Mucosa of descending colon (tissue), 3 donors: ENCODE results near the gene CADPS. TPM values are rescaled to one million over a fixed set of nuclear protein-coding genes. Genes with fewer than 3 reads are reported as not detected.

Experiments used
- ATAC-seq: fragments of 200-7000 bp; cut with Tn5 transposase; one replicate; pipeline ENCODE4 v1.9.1; 2020; ENCODE audit warnings: mild to moderate bottlenecking, moderate library complexity
- DNase-seq, 3 donors: peaks; one replicate each; pipeline ENCODE4 v3.0.0-alpha.2; 2020
- H3K36me3 ChIP-seq: fragments of 200-600 bp; one replicate; pipeline ENCODE4 v1.8.0; 2021; ENCODE audit warnings: low read depth, mild to moderate bottlenecking
- H3K4me1 ChIP-seq: fragments of 200-600 bp; one replicate; pipeline ENCODE4 v1.8.0; 2021; ENCODE audit warnings: low read depth, mild to moderate bottlenecking
- H3K4me3 ChIP-seq: fragments of 200-600 bp; one replicate; pipeline ENCODE4 v1.8.0; 2021; ENCODE audit warnings: mild to moderate bottlenecking
- H3K9me3 ChIP-seq: fragments of 200-600 bp; one replicate; pipeline ENCODE4 v1.8.0; 2021; ENCODE audit warnings: mild to moderate bottlenecking
- intact Hi-C, 2 donors: fragments of 100-400 bp; cut with DNase I in 1 of 2; cut with micrococcal nuclease in 1 of 2; formaldehyde crosslinking; loops; one replicate each; pipeline versions ENCODE4 v1.11.0 to v1.11.1; 2022; cut with DNase I, micrococcal nuclease
- total RNA-seq, 3 donors: library from RNA; stranded (reverse); fragmentation: NEBNext Ultra II Directional in 2 of 3; extraction: Animal tissue kit (Norgen Biotek cat#: 25700) in 2 of 3; gene quantifications; one replicate each; pipeline versions ENCODE4 v1.2.1 to v1.2.4, GENCODE V29; 2021 to 2023
- TF ChIP-seq, protein P1 (sequence below): fragments of 200-600 bp; IDR thresholded peaks from one replicate; pipeline ENCODE4 v1.8.0; 2022; ENCODE audit warnings: antibody characterized with exemption, mild to moderate bottlenecking
- donor health status: DM: no; HTN: no; CAD: no; lungs with moderate emphysema.
- donor health status: DM: no; HTN: no; CAD: no.
- donor health status: DM: no; HTN: yes; CAD: no.

The CADPS gene
- total RNA-seq, 3 donors from 2014 or later: 3.7 to 6.2 (median 6.1) TPM

DNA sequence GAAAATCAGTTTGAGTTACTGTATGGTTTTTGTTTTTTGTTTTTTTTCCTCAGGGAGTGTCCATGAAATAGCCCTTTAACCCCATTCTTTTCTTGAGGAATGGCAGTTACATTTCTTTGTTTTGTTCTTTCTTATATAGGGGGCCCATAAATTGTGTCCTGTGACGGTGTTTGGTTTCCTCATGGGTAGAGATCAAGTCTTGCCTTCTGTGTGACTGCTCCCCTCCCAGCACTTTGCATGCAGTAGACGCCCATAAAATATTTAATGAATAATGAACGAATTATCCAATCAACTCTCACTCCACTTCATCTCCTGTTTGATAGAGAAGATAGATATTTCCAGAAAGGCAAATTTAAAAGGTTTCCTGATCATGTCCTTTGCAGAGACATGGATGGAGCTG is 78.1 kb downstream of the CADPS start:
- H3K4me1 ChIP-seq: no peaks in the 10 kb centered on the region
- no peaks in the 10 kb centered on the region for H3K9me3 ChIP-seq
- TF ChIP-seq, protein P1, sequence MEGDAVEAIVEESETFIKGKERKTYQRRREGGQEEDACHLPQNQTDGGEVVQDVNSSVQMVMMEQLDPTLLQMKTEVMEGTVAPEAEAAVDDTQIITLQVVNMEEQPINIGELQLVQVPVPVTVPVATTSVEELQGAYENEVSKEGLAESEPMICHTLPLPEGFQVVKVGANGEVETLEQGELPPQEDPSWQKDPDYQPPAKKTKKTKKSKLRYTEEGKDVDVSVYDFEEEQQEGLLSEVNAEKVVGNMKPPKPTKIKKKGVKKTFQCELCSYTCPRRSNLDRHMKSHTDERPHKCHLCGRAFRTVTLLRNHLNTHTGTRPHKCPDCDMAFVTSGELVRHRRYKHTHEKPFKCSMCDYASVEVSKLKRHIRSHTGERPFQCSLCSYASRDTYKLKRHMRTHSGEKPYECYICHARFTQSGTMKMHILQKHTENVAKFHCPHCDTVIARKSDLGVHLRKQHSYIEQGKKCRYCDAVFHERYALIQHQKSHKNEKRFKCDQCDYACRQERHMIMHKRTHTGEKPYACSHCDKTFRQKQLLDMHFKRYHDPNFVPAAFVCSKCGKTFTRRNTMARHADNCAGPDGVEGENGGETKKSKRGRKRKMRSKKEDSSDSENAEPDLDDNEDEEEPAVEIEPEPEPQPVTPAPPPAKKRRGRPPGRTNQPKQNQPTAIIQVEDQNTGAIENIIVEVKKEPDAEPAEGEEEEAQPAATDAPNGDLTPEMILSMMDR: no peak
- no peaks in the 10 kb centered on the region for H3K36me3 ChIP-seq
- H3K4me3 ChIP-seq: no peak overlapping the region
- DNase-seq (no peak), ATAC-seq (peak; percentile 39)
- intact Hi-C loops: no loop called here

DNA sequence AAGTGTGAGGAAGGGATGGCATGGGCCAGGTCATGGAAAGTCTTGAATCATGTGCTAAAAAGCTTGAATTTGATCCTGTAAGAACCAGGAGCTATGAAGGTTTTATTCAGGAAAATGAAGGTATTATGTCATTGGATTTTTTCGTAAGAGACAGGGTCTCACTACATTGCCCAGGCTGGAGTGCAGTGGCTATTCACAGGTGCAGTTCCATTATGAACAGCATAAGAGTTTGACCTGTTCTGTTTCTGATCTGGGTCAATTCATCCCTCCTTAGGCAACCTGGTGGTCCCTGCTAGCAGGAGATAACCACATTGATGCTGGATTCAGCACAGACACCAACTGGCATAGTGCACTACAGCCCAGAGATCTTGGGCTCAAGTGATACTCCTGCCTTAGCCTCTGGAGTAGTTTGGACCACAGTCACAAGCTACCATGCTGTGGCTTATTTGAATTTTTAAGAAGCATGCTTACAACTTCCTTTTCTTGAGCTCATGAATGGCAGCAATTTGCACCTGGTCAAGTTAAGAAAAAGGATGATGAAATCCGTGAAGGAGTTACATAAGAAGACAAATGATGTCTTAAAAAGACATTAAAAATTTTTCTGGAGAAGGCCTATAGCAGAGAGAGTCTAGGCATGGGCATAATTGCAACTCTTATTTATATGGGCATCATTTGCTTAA is 79.1 kb downstream of the CADPS start:
- intact Hi-C loops: no loop called here
- DNase-seq: no peak
- ATAC-seq: no peak
- TF ChIP-seq, protein P1: no peak
- Histone ChIP-seq H3K4me3 (no peak overlapping the region), H3K9me3 (no peaks in the 10 kb centered on the region), H3K4me1 (no peaks in the 10 kb centered on the region), H3K36me3 (no peaks in the 10 kb centered on the region)

DNA sequence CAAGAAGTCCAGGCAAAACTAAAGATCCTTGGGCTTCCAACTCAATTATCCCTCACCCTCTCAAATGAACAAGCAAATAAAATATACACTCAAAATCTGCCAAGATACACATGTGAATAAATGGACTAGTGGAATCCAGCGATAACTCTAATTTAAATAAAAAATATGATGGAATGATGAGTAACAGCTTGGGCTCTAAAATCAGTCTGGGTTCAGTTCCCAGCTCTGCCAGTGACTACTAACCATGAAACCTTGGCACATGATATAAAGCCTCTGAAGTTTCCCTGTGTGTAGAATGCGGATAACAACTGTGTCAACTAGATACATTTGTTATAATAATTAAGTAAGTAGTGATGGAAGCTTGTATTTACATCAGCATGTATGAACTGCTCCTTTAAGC is 81.3 kb downstream of the CADPS start:
- Histone ChIP-seq H3K4me3 (no peak overlapping the region), H3K36me3 (no peaks in the 10 kb centered on the region), H3K9me3 (no peaks in the 10 kb centered on the region), H3K4me1 (no peaks in the 10 kb centered on the region)
- ATAC-seq (no peak), DNase-seq (no peak)
- TF ChIP-seq, protein P1: no peak
- intact Hi-C loops: no loop called here

DNA sequence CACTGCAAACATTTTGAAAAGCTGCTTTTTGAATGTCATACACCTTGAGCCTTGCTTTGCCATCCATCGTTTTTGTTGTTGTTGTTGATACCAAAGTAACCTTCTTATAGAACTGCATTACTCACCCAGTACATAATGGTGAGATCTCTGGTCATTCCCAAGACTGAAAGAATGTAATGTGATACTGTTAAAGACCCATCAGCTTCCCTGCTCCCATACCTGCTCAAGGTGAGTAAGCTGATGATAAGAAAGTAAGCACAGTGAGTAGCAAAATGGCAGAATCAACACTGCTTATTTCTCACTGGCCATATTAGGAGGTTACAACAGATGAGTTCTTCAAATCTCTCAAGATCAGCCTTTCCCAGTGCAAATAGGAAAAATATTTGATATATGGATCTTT is 89.8 kb downstream of the CADPS start:
- Histone ChIP-seq H3K4me3 (no peak overlapping the region), H3K9me3 (no peaks in the 10 kb centered on the region), H3K36me3 (no peaks in the 10 kb centered on the region), H3K4me1 (no peaks in the 10 kb centered on the region)
- ATAC-seq (no peak), DNase-seq (no peak)
- TF ChIP-seq, protein P1: no peak
- intact Hi-C loops: no loop called here

DNA sequence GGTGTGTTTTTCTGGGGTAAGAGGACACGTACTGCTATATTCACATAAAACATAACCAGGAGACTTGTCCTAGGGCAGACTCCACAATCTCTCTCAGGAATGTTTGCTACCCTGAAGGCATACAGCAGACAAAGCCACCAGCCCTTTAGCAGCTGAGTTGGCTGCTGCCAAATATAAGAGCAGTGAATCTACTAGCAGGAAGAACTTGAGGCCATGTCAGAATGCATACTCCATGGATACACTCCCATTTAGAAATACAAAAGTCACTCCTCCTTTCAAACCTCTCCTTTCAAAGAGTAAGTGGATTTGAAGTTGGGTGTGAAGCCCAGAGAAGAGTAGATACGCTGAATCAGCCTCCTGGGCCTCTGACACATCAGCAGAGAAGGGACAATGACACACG is 94.1 kb downstream of the CADPS start:
- TF ChIP-seq, protein P1: no peak
- H3K4me3 ChIP-seq: no peak overlapping the region
- H3K9me3 ChIP-seq: no peaks in the 10 kb centered on the region
- DNase-seq: no peak
- no peak for ATAC-seq
- H3K4me1 ChIP-seq: no peaks in the 10 kb centered on the region
- intact Hi-C loops: no loop called here
- no peaks in the 10 kb centered on the region for H3K36me3 ChIP-seq

DNA sequence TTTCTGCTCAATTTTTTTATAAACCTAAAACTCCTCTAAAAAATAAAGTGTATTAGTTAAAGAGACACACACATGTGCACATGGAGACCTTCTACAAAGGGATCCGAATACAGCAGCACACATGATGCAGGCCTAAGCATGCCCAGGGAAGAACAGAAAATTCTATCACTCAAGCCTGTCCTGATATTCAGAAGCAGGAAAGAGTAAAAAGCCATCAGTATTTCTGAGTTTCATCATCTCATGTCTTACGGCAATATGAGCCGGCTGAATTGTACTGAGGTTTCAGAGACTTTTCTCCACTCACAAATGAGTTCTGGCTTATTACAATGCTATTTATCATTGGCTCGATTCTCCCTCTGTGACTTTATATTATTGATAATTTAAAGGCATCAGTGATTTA is 97.5 kb downstream of the CADPS start:
- no peaks in the 10 kb centered on the region for H3K36me3 ChIP-seq
- intact Hi-C loops: no loop called here
- no peak for ATAC-seq
- H3K4me1 ChIP-seq: no peaks in the 10 kb centered on the region
- H3K4me3 ChIP-seq: no peak overlapping the region
- H3K9me3 ChIP-seq: no peaks in the 10 kb centered on the region
- TF ChIP-seq, protein P1: no peak
- DNase-seq: no peak
